Measurements from ENCODE around the gene MBNL1.

GRCh38 chr3:152477422-152477821 lies 208.7 kb downstream of the MBNL1 start:
- no peak for TF ChIP-seq CTCF (optimal IDR thresholded peaks at IDR 0.05 in 1 of 3, IDR thresholded peaks at IDR 0.05 in 1 of 3, conservative IDR thresholded peaks at IDR 0.05 in 1 of 3; ENCODE audit: extremely low read depth in 1 of 3, insufficient read depth in 2 of 3, low read length in 3 of 3)
- TF ChIP-seq EZH2 (IDR thresholded peaks at IDR 0.05; ENCODE audit: low read length), result no peak
